GM21825 (cell line): ENCODE results near the gene OR10A3.

Source experiments
- ATAC-seq: cut with Tn5 transposase; IDR thresholded peaks from one replicate; pipeline ENCODE4 v1.9.1; 2021; ENCODE audit warnings: mild to moderate bottlenecking, moderate library complexity; ENCODE audit not compliant: unreplicated experiment

The OR10A3 gene

DNA sequence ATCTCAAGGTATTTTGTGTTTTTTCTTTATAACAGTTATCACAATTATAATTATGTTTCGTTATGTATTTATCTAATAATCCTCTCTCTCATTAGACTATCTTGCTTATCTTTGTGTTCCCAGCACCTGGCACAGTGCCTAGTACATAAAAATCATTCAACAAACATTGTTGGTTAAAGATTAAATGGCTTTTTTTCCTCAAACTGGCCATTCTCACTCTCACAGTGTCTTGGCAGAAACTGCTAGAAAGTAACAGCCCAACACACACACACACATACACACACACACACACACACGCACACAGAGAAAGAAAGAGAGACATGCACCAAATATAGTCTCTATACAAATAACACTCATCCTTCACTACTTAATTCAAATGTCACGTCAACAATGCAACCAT is 47.3 kb downstream of the OR10A3 start:
- ATAC-seq: no peak

DNA sequence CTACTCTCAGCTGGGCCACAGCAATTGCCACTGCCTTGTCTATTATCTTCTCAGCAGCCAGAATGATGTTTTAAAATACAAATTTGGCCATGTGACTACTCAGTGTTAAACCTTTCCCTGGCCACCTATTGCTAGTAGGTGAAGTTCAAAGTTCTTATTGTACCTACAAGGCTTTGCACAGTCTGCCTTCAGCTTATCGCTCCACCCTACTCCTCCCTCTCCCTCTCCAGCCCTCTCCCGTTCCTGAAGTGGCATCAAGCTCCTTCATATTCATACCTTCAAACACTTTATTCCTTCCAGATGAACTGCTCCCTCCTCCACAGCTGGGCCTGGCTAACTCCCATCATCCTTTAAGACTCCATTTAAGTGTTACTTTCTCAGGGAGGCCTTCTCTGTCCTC is 47.7 kb downstream of the OR10A3 start:
- no peak for ATAC-seq

DNA sequence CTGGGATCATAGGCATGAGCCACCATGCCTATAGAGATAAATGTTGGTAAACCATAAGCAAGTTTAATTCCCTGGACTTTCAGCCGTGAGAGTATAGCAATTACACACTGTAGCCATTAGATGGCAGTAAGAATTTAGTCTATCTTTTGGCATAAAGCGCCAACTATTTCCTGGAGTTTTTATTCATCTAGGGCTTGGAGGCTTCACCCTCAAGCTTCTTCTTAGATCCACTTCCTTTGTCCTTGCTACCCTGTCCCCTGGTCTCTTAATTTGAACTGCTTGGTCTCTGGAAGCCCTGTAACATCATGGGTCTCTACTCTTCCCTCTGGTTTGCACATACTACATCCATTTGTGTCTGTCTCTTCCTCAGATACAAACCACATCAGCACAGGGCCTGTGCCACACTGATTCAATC is 48.7 kb downstream of the OR10A3 start:
- ATAC-seq: peak; percentile 53

DNA sequence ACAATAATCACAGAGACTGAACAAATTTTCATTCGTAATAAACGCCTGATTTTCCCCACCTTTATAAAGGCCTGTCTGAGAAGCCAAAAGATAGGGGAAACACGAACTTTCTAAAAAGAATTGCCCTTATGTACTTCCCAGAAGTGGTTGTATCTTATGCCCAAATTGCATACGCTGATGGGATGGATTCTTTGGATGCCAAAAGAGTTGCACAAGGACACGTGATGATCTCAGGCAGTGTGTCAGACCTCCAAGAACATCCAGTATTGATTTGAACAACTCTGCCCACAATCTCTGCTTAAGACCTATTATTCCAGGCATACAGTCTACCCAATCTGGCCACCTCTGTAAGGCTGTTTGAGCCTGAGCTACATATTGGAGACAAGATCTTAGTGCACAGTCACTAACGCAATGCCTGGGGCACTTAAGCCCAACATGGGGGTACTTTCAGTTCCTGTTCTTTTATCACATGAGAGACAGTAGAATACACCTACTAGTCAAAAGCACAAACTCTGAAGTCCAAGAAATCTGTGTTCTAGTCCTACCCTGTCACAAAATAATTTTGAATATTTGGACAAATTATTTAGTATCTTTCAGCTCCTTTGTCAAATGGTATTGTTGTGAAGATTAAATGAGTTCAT is 49.3 kb downstream of the OR10A3 start:
- ATAC-seq: no peak

DNA sequence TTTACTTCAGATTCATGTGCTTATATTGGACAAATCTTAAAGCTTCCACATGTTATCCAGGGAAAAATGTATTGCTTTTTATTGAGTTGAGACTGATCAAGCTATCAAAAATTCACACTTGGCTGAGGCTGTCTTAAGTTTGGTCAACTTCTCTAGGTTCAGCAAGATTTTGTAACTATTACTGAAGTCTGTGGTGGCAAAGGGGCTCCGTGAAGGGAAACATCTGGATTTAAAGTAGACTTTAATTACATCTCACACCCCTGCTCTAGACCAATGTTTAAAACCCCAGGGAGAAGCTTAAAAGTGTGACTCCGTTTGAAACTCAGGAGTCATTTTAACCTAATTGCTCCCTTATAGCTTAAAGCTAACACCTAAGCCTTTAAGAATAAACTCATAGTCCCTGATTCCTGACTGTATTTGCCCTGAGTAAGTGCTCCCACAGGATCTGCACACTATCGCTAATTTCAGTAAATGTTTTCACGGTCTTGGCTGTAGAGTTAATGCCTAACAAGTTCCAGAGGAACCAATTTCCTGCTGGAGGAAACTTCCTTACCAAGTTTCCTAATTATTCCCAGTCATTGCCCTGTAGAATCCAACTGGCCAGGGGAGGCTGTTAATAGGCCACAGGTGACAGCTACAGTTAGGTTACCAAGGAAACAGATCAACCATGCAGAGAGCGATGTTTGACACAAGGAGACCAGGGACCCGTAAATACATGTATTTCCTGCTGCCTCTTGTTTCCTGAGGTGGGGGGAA is 50.9 kb downstream of the OR10A3 start:
- peak; percentile 50 for ATAC-seq

DNA sequence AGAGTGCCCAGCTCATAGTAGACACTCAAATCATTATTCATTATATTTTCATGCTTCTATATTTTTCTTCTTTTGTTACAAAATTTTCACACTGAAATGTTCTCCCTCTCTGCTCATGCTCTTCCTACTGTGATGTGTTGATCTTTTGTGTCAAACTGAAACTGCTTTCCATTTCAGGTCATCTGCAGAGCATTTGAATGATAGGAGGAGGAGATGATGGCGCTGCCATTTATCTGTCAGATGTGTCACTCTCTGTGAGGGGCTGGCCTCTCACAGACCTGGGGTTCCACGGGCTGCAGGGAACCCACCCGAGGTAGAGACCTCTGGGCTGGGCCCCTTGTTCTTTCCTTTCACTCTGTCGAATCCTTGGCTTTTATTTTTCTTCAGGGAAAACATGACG is 51.5 kb downstream of the OR10A3 start:
- ATAC-seq: no peak
